Stimulated activated CD8-positive, alpha-beta memory T cell treated with anti-CD3 and anti-CD28 coated beads, Interleukin-12 subunit alpha, Interleukin-12 subunit beta, amount 100 ng/mL, for 4 hours (primary cell): ENCODE measurements around the gene TSPAN9.

Source experiments
- DNase-seq: peaks from one replicate; pipeline ENCODE4 v3.0.0-alpha.2; 2020; ENCODE audit warnings: low read depth

Gene TSPAN9

DNA sequence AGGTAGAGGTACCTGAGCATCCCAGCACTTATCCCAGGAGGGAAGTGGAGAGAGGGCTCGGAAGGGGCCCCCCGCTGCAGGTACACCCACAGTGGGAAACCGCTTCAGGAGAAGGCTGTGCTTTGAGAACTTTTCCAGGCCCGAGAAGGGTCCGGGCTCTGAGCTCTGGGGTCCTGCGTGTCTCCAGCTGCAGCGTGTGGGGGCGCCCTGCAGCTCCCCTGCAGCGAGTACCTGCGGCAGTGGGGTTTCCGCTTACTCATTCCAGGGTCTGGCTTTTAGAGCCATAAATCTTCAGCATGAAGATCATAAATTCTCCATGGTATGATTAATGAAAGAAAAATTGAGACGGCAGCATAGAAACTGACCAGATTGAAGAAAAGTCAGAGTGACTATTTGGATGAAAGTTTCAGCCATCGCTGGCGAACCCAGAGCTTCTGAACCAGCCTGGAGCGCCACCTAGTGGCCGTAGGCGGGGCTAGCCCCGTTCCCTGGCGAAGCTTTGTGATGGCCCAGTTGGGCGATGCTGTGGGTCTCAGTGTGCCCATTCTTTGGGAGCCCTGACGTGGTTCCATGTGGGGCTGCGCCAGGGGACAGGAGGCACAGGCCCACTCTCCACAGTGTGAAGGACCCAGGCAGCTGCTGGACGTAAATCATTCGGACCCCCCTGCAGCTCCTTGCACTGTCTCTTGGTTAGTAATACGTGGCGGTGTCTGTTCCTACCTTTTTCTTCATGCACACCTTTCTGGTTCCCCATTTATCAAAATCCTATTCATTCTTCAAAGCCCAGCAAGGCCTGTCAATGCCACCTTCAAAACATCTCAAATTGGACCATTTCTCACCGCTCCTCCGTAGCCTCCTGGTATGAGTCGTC is 198.2 kb downstream of the TSPAN9 start:
- DNase-seq = peak; percentile 35

DNA sequence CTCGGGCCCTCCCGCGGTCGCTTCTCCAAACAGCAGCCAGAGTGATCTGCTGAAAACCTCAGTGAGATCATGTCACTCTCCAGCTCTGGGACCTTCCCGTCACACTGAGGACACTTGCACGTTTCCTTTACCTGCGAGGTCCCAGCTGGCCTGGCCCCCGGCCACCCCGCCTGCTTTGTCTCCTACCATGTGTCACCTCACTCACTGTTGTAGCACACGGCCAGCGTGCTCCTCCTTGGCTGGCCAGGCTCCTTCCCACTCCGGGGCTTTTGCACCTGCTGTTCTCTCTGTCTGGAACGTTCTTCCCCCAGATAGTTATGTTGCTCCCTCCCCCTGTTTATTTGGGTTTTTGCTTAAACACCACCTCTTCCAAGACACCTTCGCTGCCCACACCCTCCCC is 199.0 kb downstream of the TSPAN9 start:
- no peak for DNase-seq

DNA sequence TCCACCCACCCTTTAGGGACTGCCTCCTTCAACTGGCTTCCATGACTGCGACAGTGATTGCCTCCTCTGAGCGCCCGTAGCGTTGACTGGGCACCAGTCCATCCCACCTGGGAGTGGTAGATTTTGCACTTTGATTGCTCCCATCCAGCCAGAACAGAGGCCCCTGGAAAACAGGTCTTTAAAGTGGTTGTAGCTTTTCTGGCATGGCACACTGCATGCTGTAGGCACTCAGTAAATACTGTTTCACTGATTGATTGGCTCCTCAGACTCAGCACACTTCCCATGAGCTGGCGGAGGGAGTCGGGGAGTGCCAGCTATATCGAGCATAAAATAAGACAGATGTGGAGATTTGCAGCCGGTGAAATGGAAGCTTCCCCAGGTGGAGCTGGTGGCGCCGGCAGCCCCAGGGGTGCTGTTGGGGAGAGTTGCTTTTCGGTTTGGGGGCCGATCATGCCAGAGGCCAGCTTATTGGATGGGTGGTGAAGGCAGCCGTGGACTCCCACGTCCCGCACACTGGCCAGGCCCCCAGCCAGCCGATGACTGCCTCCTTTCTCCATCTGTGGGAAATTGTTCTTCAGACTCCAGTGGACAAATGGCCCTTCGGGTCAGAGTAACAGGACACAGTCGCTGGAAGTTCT is 200.2 kb downstream of the TSPAN9 start:
- no peak for DNase-seq

DNA sequence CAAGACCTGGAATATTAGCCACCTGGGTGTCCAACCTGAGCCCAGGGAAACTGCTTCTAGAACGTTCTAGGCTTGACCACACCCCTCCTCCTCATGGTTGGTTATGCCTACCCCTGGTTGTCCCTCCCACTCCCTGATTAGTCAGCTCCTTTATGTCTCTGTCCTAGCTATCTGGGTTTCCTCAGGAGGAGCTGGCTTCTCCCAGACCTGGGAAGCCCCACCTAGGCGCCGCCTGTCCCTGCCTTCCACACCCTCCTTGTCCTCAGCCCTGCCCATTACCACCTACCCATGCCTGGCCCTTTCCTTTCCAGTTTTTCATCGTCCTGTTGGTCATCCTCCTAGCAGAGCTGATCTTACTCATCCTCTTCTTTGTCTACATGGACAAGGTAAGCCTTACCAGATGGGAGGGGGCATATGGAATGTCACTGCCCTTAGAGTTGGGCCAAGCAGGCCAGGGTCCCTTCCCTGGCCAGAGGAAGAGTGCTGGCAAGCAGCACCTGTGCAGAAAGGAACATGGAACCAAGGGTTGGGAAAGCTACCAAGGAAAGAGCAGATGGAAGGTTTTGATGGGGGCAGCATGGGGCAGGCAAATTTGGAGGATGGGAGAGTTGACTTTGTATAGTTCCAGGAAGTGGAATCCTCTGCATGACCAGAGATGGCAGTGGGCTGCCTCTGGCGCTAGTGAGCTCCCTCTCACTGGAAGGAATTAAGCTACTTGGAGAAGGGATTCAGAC is 201.7 kb downstream of the TSPAN9 start:
- no peak for DNase-seq

DNA sequence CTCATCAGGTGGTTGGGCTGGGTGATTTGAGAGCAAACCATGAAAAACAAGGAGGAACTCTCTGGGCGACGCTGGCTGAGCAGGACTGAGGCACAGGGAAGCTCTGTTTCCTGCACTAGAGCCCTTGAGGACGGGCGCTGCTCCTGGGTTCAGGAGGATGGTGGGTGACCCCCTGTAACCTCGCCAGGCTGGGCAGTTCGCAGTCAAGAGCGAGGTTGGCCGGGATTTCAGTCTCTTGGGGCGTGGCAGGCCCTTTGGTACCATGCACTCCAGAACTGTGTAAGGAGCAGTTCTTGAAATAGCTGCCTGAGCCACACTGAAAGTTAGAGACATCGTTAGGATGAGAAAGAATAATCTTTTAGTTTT is 202.2 kb downstream of the TSPAN9 start:
- no peak for DNase-seq

DNA sequence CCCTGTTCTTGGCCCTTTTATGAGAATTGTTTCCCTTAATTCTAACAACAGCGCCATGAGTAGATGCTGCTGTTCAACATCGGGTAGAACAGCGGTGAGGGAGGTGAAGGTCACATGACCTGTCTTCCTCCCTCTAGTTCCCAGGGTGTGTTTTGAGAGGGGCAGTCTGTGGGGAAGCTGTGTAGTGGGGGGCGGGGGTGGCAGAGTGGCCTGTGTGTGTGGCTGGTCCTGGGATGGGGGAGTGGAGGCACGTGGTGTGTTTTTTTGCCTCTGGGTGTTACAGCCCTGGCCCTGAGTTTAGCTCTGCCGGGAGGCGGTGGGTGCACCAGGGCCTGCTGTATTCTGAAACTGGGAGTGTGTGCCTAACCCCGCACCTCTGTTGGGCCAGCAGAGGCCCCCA is 202.7 kb downstream of the TSPAN9 start:
- DNase-seq = no peak

DNA sequence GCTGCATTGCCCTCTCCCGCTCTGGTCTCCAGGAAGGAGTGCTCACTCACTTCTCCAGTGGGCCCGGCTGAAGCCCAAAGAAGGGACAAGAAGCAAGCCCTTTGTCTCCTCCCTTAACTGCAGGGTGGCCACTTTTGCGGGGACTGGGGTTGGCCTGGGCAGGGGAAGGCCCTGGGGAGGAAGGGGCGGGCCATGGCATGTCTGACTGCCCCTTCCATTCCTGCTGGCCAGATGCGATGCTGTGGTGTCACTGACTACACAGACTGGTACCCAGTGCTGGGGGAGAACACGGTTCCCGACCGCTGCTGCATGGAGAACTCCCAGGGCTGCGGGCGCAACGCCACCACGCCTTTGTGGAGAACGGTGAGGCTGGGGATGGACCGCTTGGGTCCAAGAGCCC is 203.8 kb downstream of the TSPAN9 start:
- DNase-seq = no peak

DNA sequence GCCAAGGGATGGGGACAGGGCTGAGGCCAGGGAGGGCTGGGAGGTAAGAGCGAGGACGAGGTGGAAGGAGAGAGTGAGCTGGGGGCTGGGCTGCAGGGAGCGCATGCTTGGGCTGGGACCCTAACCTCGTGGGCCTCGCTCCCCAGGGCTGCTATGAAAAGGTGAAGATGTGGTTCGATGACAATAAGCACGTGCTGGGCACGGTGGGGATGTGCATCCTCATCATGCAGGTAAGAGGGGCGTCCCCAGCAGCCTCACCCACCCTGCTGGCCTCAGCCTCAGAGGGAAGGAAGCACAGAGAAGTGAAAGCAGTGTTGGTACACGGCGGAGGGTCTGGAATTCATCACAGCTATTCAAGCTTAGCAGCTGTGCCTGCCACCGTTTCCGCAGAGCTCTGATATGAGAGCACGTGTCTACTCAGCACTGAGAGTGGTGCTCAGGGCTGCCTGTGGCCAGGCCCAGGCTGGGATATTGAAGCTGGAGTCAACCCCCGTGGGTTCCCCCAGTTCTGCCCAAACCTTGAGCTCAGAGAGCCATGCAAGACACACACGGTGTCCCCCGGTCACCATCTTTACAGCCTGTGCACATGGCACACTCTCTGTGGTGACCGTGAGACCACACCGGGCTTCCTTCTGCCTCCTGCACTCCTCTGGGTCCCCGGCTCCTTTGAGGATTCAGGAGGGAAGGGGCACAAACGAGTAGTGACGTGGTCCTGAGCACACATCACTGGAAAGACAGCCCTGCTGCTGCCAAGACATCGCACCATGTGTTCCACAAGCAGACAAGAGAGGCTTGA is 204.6 kb downstream of the TSPAN9 start:
- DNase-seq = no peak

DNA sequence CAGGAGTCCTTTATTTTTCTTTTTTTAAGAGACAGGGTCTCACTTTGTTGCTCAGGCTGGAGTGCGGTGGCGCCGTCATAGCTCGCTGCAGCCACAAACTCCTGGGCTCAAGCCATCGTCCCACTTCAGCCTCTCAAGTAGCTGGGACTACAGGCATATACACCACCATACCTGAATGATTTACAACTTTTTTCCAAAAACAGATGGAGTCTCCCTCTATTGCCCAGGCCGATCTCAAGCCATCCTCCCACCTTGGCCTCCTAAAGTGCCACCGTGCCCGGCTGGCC is 205.1 kb downstream of the TSPAN9 start:
- no peak for DNase-seq

DNA sequence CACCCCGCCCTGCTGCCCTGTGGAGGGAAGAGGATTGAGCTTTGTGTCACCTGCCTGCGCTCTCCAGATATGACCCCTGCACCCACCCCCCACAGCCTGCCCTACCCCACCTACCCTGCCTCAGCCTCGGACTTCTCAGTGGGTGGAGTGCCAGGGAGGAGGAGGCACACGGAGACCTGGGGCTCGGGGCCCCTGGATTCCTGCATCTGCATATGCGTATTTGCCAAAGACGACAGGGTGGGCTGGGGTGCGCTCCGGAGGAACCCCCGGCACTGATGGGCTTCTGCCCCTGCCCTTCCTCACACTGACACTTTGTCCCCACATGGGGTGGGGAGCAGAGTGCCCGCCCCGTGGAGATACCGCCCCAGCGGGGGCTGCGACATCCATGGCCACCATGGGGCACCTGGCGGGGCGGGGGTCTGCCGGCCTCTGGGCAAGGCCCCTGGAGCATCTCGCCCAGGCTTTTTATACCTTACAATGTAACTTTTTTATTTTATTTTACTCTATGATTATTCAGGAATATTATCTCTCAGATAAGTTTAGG is 206.0 kb downstream of the TSPAN9 start:
- DNase-seq = no peak

DNA sequence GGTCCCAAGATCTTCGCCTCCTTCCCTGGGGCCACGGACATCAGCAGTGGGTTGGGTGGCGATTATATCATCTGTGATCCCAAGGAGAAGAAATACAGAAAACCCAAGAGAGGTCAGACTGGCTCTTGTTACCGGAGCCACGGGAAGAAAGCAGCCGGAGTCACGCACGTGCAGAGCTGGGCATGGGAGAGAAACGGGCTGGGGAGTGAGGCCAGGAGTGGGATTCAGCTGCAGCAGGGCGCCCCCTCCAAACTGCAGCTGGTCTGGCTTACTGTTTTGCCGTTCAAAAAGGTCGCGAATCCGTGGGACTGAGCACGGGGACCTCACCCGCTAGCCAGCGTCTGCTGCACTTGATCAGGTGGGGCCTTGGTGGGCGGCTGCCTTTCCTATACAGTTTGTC is 207.2 kb downstream of the TSPAN9 start:
- no peak for DNase-seq

DNA sequence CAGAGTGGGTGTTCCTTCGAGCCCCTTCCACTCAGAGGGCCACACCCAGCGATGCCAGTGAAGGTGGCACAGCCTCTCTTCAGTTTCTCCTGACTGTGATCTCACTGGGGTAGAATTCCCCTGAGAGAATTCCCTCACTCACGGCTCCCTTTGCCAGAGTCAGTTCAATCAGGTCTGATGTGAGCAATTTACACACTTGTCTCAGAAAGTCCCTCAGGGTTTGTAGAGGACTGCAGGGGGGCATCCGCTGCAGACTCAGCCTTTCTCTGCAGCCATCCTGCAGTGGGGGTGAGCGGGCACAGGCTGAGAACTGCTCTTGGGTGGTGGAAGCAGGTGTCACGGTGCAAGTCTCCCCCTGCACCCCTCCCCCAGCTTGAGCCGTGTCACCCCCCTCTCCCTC is 208.4 kb downstream of the TSPAN9 start:
- no peak for DNase-seq

DNA sequence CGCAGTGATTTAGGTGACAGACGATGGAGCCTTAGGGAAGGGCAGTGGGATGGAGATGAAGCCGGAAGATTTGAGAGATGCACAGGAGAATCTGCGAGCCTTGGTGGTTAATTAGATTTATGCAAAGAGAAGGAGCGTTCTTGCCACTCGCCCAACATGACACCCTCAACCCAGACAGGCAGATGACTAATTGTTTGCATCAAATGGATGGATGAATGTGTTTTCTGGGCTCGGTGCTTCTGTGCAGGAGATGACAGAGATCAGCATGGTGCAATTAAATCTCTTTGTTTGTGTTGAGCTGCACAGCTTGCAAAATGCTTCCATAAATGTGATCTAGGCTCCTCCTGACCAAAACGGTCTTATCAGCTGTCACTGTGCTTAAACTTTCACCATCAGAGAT is 211.5 kb downstream of the TSPAN9 start:
- DNase-seq = no peak

DNA sequence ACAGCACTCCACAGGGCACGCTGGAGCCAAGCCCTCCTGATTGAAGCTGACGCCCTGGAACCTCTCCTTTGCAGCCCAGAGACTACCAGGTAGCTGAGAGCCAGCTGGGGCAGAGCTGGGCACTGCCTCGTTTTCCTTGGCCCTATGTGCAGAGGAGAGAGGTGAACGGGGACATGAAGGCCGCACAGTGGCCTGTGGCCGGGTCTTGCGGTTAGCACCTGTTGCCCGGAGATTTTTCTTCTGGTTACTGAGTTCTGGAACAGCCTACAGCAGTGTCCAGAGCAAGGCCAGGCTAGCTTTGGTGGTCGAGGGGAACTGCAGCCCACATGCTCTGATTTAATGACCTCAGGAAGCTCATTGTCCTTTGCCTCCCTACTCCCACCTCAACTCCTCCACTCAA is 212.5 kb downstream of the TSPAN9 start:
- DNase-seq = no peak

DNA sequence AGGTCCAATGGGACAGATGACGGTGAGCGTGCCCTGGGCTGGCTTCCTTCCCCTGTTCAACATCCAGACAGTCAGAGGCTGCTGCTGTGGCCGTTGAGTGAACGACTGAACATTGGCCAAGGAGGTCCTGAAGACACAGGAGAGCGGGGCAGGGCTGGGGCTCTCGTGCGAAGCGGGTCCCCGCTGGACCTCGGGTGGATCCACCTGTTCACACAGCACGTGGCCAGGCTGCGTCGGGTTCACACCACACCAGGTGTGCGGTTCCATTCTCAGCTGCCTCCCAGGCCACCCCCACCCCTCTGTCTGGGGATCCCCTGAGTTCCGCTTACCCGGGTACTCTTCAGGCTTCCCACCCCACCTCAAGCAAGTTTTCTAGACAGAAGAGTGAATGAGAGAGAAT is 214.8 kb downstream of the TSPAN9 start:
- DNase-seq = no peak

DNA sequence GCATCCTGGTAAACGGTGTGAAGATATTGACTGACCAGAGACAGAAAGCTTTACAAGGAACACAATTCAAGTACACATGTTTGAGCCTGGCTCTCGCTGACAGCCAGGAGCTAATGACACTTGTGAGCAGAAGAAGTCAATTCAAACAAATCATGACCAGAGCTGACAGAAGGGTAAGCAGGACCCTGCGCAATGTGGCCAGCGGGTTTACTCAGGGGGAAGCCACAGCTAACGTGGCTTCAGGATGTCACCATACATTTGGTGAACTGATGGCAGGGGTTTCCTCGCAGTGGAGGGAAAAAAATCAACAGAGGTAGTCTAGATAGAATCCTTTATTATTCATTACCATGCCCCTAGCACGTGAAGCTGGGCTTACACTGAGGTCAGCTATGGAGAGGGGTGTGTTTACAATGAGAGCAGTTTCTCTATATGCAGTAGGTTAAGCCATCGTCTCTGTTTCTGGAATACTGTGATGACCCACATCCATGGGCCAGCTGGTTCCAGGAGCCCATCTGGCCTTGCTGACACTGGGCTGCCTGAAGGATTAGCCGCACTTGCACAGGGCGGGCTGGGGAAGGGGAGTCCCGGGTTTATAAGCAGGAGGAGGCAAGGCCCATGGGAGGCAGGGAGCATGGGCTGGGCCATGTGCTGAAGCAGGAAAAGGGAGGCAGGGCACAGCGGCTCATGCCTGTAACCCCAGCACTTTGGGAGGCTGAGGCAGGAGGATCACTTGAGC is 215.7 kb downstream of the TSPAN9 start:
- DNase-seq = no peak

DNA sequence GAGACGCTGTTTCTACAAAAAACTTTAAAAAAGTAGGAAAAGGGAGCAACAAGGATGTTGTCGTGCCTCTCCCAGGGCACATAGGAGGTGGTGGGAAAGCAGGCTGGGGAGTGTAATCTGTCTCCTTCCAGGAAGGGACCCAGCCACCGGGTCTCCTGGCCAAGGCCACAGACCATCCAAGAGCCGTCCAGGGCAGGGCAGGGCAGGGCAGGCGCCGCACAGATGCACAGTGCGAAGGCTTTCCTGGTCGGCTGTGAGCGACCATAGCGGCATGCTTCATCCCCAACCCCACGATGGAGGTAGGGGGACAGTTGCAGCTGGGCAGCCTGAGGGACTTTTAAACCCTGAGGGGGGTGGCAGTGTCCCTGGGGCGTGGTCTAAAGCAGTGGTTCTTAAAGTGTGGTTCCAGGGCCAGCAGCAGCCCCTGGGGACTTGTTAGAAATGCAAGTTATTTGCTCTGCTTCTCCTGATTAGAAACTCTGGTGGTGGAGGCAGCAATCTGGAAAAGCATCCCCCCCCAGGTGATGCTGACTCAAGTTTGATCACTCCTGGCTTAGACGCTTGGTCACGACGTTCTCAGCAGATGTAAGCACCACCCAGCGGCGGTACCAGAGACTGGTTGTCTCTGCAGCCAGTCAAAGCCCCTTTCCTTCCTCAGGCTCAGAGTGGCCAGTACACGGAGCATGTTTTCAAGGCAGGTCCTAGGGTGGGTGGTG is 216.4 kb downstream of the TSPAN9 start:
- DNase-seq = no peak

DNA sequence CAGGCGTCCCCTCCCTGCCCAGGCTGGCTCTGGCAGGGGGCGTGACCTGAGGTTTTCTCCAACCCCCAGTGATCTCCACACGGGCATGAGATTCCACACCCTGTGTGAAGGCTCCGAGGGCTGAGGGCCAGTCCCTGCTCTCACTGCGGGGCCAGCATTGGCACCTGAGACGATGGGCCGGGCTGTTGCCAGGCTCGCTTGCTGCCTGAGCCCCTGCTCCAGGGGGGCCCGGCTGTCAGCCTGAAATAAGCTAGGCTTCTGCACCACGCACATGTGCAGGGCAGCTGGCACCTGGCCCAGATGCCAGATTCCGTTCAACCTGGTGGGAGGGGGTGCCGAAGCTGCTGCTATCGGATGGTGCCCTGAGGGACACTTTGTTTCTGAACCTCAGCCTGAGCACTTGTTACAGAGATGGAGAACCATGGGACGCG is 217.3 kb downstream of the TSPAN9 start:
- no peak for DNase-seq

DNA sequence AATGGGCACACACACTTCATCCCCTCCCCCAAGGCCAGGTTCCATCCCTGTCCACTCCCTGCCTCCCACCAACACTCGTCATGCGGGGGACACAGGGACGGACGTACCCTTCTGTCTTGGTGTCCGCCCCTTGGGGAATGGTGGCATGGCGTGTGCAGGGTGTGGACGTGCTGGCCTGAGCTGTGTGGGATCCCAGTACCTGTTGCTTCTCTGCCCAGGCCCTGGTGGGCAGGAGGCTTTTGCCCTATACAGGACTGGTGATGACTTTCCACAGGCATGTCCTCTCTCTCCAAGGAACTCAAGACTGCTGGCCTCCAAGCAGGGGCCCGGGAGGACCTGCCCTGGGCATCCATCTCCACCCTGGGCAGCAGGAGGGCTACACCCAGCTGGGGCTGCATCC is 218.0 kb downstream of the TSPAN9 start:
- no peak for DNase-seq

DNA sequence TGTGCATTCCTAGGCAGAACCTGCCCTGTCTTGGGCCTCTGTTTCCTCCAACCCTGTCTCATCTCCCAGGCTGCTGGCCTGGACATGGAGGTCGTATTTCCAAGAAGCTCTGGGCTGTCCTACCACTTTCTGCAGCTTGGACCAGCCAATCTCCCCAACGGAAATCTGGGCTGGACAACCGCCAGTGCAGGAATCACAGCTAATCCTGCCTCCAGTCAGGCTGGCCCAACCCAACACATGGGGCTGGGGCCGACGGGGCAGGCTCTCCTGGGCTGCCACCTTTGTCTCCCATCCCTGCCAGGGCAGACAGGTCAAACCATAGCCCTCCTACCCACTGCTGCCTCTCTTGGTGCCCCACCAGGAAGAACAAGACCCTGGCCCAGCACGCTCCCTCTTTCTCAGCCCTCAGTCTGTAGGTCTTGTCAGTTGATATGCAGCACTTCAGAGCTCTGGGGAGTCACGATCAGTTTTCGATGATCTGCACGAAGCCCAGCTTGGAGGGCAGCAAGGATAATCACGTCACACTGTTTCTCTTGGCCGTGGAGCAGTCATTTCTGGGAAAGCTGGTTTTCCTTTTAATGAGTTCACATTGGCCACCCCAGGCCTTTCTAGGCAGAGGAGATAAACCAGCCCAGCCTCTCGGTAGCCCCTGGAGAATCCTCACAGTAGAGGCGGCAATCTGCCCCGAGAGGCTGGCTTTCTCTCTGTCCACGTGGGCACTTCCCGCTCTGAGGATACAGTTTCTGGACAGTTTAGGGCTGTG is 218.6 kb downstream of the TSPAN9 start:
- DNase-seq = no peak
